A673 (cell line): ENCODE data around the gene POLN. TPM values are rescaled to one million over a fixed set of nuclear protein-coding genes. Genes with fewer than 3 reads are reported as not detected.

ENCODE experiments used
- BruUV-seq: library from RNA; stranded (reverse); fragments of 400-500 nt; replicated peaks from 2 replicates; lab custom pipeline; 2021; lab: Mats Ljungman, UMichigan
- CTCF ChIA-PET: fragments of 300-600 bp; sonication (Branson Sonifier 250); formaldehyde crosslinking; loops from one replicate; lab custom pipeline; 2022; ENCODE audit warnings: antibody characterized with exemption; lab: Charles Lee
- POLR2A ChIA-PET: fragments of 300-600 bp; sonication (Branson Sonifier 250); formaldehyde crosslinking; loops from one replicate; lab custom pipeline; 2022; ENCODE audit warnings: antibody characterized with exemption; ENCODE audit not compliant: low non-redundant PET; lab: Charles Lee
- DNase-seq: peaks from one replicate; pipeline ENCODE4 v3.0.0-alpha.2; 2015; ENCODE audit warnings: low spot score
- H3K27ac ChIP-seq: fragments of 200-600 bp; sonication (generic); 2 replicates; pipeline ENCODE4 v1.5.1; 2016; ENCODE audit warnings: mixed run types, low read depth, mild to moderate bottlenecking, mixed read lengths, antibody characterized with exemption, low read length; ENCODE audit not compliant: poor library complexity, severe bottlenecking
- H3K27me3 ChIP-seq: fragments of 200-600 bp; sonication (generic); replicated peaks from 2 replicates; pipeline ENCODE4 v1.6.1; 2017; ENCODE audit warnings: mixed run types, low read depth, mild to moderate bottlenecking, mixed read lengths, antibody characterized with exemption, low read length; ENCODE audit not compliant: insufficient read depth, poor library complexity
- H3K36me3 ChIP-seq: fragments of 200-600 bp; sonication (generic); 2 replicates; pipeline ENCODE4 v1.6.1; 2016; ENCODE audit warnings: mixed run types, mild to moderate bottlenecking, mixed read lengths, antibody characterized with exemption, low read length; ENCODE audit not compliant: insufficient read depth, poor library complexity, severe bottlenecking
- H3K4me1 ChIP-seq: fragments of 200-600 bp; sonication (generic); 2 replicates; pipeline ENCODE4 v1.6.1; 2017; ENCODE audit warnings: mixed run types, mild to moderate bottlenecking, mixed read lengths, antibody characterized with exemption, low read length; ENCODE audit not compliant: insufficient read depth, poor library complexity, severe bottlenecking
- H3K4me3 ChIP-seq: fragments of 200-600 bp; sonication (generic); 2 replicates; pipeline ENCODE4 v1.5.1; 2016; ENCODE audit warnings: low read depth, mixed run types, mild to moderate bottlenecking, mixed read lengths, low read length; ENCODE audit not compliant: poor library complexity, severe bottlenecking
- H3K9me3 ChIP-seq: fragments of 200-600 bp; sonication (generic); 2 replicates; pipeline ENCODE4 v1.6.1; 2016; ENCODE audit warnings: mixed run types, low read depth, mild to moderate bottlenecking, mixed read lengths, antibody characterized with exemption, low read length; ENCODE audit not compliant: poor library complexity, severe bottlenecking
- EZH2 ChIP-seq: fragments of 200-600 bp; sonication (generic); IDR thresholded peaks from 2 replicates; pipeline ENCODE4 v1.6.1; 2017; ENCODE audit warnings: borderline replicate concordance, low read depth, mild to moderate bottlenecking, mixed read lengths, antibody characterized with exemption, low read length; ENCODE audit not compliant: poor library complexity, severe bottlenecking
- intact Hi-C: fragments of 100-400 bp; cut with micrococcal nuclease; formaldehyde crosslinking; loops from one replicate; pipeline ENCODE4 v1.10.0; 2022; ENCODE audit not compliant: unreplicated experiment
- total RNA-seq: library from RNA; stranded (reverse); gene quantifications from 2 replicates; pipeline ENCODE4 v1.2.3, GENCODE V29; 2021
- TF ChIP-seq, protein P1 (sequence below): fragments of 300-800, 200-600 bp; sonication (generic); conservative IDR thresholded peaks from 2 replicates; pipeline ENCODE4 v1.5.1; 2017; ENCODE audit warnings: low read depth, mild to moderate bottlenecking, antibody characterized with exemption, low read length, moderate library complexity, mixed read lengths

The POLN gene
- total RNA-seq, 1 experiment from 2014 or later: 4.0 TPM

DNA sequence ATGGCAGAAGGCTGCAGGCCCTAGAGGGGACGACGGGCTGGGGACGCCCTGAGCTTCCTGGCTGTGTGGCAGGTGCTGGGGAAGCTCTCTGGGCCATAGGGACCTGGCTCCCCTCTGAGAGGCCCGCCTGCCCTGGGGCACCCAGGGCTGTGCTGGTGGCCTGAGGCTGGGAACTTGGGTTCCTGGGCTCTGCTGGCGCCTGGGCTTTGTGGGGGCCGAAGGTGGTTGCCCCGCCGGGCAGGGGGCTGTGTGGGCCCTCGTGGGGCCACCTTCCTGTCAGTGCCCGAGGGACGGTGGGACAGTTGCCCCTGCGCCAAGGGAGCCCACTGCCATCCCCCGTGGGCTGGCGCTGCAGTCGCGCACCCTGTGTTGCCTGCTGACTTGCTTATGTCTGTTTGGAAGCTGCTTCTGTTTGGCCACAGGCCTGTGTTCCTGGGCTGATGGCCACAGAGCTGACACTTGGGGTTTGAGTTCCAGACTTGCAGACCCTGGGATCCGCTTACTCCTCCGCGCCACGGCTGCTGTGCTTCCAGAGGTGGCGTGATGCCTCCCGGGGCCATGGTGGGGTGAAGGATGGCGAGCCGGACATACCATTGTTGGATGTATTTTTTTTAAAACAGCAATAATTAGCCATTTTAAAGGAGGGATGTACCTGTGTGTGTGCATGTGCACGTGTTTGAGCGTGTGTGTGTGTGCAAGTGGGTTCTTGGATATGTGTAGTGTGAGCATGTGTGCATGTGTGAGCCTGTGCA, 174.3 kb downstream of the POLN start:
- H3K9me3 ChIP-seq: no peaks in the 10 kb centered on the region
- no peaks in the 10 kb centered on the region for H3K4me1 ChIP-seq
- POLR2A ChIA-PET: no interaction called here
- DNase-seq: no peak
- CTCF ChIA-PET: no interaction called here
- TF ChIP-seq, protein P1, sequence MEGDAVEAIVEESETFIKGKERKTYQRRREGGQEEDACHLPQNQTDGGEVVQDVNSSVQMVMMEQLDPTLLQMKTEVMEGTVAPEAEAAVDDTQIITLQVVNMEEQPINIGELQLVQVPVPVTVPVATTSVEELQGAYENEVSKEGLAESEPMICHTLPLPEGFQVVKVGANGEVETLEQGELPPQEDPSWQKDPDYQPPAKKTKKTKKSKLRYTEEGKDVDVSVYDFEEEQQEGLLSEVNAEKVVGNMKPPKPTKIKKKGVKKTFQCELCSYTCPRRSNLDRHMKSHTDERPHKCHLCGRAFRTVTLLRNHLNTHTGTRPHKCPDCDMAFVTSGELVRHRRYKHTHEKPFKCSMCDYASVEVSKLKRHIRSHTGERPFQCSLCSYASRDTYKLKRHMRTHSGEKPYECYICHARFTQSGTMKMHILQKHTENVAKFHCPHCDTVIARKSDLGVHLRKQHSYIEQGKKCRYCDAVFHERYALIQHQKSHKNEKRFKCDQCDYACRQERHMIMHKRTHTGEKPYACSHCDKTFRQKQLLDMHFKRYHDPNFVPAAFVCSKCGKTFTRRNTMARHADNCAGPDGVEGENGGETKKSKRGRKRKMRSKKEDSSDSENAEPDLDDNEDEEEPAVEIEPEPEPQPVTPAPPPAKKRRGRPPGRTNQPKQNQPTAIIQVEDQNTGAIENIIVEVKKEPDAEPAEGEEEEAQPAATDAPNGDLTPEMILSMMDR: no peak
- TF ChIP-seq EZH2: no peak
- no TSS peak for BruUV-seq
- H3K36me3 ChIP-seq: no peaks in the 10 kb centered on the region
- no peak overlapping the region for H3K4me3 ChIP-seq
- intact Hi-C loops: no loop called here
- H3K27me3 ChIP-seq: no peaks in the 10 kb centered on the region
- H3K27ac ChIP-seq: no peak overlapping the region

DNA sequence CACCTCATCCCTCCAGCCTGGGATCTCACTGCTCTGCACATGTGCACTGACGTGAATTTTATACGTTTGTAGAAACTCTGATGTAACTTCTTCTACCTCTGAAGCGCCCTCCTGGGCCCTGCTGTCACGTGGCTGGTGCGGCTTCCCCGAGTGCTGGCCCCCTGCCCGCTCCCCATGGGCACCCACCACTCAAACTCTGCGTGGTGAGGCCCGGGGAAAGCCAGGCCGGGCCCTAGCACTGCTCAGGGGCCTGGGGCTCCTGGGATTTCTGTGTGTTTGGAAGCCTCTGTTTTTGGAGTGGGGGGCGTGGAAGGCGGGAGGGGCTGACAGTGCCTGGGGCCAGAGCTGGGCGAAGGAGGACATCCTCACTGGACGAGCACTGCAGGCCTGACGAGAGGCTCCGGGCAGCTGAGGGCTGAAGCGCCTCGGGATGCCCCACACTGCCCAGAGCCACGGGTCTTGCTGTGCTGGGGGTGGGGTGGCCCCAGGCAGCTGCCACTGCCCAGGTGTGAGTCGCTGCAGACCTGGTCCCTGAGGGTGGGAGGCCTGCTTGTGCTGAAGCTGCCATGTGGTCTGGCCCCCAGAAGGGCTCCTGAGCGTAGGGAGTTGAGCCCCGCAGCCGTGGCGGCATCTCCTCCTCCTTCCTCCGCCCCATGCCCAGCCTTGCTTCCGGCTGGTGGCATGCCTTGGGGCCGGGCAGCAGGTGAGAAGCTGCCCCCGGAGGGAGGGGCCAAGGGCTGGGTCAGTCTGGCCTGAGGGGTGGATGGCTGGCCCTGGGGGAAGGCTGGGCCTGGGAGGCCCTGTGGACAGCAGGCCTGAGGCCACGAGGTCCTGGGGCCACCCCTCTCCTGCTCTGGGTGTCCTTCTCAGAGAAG, 175.1 kb downstream of the POLN start:
- ChIA-PET CTCF (no interaction called here), POLR2A (no interaction called here)
- no TSS peak for BruUV-seq
- Histone ChIP-seq H3K9me3 (no peaks in the 10 kb centered on the region), H3K4me3 (no peak overlapping the region), H3K4me1 (no peaks in the 10 kb centered on the region), H3K27me3 (no peaks in the 10 kb centered on the region), H3K36me3 (no peaks in the 10 kb centered on the region), H3K27ac (no peak overlapping the region)
- intact Hi-C loops: no loop called here
- DNase-seq: no peak
- TF ChIP-seq, protein P1: no peak
- TF ChIP-seq EZH2: no peak

DNA sequence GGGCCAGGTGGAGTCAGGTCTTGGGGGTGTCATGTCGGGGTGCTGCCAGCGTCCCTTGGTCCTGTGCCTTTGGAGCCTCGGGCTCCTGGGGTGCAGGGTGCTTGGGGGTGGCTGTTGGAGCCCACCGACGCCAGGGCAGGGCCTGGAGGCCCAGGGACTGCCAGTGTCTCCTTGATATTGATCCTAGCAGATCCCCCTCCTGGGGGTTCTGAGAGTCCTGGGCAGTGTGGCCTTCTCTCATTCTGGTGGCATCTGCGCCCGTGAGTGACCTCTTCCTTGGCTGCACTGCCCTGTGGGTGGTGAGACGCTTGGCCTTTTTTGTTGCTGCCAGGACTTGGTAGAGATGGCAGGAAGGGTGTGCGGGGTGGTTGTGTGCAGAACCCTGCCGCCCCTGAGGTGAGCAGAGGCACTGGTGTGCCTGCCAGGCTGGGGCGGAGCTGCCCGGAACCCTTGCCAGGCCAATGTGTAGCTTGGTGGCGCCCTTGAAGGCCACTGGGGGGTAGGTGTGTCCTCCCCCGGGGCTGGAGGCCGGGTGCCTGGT, 175.8 kb downstream of the POLN start:
- no TSS peak for BruUV-seq
- DNase-seq: no peak
- TF ChIP-seq, protein P1: no peak
- TF ChIP-seq EZH2: no peak
- no peaks in the 10 kb centered on the region for H3K9me3 ChIP-seq
- intact Hi-C loops: no loop called here
- no peaks in the 10 kb centered on the region for H3K36me3 ChIP-seq
- no peak overlapping the region for H3K27ac ChIP-seq
- ChIA-PET CTCF (no interaction called here), POLR2A (no interaction called here)
- no peaks in the 10 kb centered on the region for H3K4me1 ChIP-seq
- no peak overlapping the region for H3K4me3 ChIP-seq
- no peaks in the 10 kb centered on the region for H3K27me3 ChIP-seq
